IPS-18c (cell line): Measurements from ENCODE around the gene ID1.

Experiments used
- H3K4me3 ChIP-seq: 2 replicates; pipeline ENCODE4 v1.7.0; 2013; ENCODE audit warnings: low read depth, mild to moderate bottlenecking, low read length, moderate library complexity; ENCODE audit not compliant: insufficient read depth
- H3K9me3 ChIP-seq: one replicate; pipeline ENCODE4 v1.6.1; 2013; ENCODE audit warnings: mild to moderate bottlenecking, low read length, moderate library complexity; ENCODE audit not compliant: control insufficient read depth, insufficient read depth

ID1 gene

DNA sequence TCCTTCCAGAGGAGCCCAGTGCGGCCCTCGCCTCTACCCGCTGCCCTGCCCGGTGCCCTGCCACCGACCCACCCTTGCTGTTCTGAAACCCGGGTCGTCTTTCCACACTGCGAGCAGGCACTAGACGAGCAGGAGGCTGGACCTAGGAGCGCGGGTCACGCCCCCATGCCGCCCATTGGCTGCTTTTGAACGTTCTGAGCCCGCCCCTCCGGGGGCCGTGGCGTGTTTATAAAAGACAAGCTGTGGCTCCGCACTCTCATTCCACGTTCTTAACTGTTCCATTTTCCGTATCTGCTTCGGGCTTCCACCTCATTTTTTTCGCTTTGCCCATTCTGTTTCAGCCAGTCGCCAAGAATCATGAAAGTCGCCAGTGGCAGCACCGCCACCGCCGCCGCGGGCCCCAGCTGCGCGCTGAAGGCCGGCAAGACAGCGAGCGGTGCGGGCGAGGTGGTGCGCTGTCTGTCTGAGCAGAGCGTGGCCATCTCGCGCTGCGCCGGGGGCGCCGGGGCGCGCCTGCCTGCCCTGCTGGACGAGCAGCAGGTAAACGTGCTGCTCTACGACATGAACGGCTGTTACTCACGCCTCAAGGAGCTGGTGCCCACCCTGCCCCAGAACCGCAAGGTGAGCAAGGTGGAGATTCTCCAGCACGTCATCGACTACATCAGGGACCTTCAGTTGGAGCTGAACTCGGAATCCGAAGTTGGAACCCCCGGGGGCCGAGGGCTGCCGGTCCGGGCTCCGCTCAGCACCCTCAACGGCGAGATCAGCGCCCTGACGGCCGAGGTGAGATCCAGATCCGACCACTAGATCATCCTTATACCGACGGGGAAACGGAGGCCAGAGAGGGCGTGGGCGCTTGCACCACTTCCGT lies at the start of gene ID1:
Gene ID1 (plus strand): TSS at position 259 of the 871 bp plus-strand sequence. CDS start 99 bp downstream, at position 358.
- Histone ChIP-seq H3K4me3 (peak within 1 kb of the TSS; percentile 99), H3K9me3 (peaks cover 3% of the 10 kb centered on the region)

- no peaks in the 10 kb centered on the region for H3K9me3 ChIP-seq
These were observed 45.4 kb upstream of the ID1 start for GRCh38 chr20:31559704-31560093.

GRCh38 chr20:31560094-31560745 lies 44.9 kb upstream of the ID1 start:
- no peaks in the 10 kb centered on the region for H3K9me3 ChIP-seq
- no peak overlapping the region for H3K4me3 ChIP-seq

More at GRCh38 chr20:31559704-31560093, 45.4 kb upstream of the ID1 start:
- no peak overlapping the region for H3K4me3 ChIP-seq

DNA sequence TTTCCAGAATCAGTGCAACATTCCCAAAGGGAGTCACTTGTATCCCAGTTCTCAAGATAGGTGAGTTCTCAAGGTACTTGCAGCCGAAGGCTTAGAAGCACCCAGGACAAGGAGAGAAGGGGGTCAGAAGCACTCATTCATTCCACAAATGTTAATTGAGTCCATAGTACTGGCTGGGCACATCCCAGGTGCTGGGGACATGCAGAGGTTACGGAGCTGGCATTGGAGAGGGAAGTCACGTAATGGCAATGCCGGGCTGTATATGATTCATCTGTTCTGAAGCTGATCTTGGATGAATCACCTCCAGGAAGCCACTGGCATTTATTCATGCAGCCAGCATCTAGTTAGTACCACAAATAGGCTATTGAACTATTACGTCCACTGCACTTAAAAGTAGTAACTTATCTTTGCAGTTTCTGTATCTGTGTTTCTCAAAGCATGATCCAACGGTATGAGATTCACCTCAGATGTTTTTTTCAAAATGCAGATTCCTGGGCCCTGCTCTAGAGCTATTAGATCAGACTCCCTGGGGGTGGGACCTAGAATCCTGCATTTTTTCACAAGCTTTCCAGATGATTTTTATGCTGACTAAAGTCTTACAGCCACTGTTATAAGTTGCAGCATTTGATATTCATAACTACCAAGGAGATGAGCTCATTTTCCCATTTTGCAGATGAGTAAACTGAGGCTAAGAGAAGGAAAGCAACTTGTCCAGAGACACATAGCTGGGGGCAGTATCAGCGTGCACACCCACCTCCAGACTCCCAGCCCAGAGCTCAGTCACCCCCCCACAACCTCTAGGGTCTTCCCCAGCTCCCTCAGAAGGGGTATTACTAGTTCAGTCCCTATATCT lies 44.1 kb upstream of the ID1 start:
- H3K4me3 ChIP-seq, result no peak overlapping the region
- no peaks in the 10 kb centered on the region for H3K9me3 ChIP-seq

- H3K4me3 ChIP-seq, result no peak overlapping the region
- no peaks in the 10 kb centered on the region for H3K9me3 ChIP-seq
These were observed 42.8 kb upstream of the ID1 start for GRCh38 chr20:31562241-31562640.

DNA sequence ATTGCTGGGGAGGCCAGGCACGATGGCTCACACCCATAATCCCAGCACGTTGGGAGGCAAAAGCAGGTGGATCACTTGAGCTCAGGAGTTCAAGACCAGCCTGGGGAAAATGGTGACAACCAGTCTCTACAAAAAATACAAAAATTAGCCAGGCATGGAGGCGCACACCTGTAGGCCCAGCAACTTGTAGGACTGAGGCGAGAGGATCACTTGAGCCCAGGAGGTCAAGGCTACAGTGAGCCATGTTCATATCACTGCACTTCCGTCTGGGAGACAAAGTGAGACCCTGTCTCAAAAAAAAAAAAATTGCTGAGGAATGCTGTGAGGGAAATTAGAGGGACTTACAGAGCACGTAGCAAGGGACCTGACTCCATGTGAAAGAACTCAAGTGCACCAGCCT lies 40.8 kb upstream of the ID1 start:
- Histone ChIP-seq H3K4me3 (no peak overlapping the region), H3K9me3 (no peaks in the 10 kb centered on the region)

DNA sequence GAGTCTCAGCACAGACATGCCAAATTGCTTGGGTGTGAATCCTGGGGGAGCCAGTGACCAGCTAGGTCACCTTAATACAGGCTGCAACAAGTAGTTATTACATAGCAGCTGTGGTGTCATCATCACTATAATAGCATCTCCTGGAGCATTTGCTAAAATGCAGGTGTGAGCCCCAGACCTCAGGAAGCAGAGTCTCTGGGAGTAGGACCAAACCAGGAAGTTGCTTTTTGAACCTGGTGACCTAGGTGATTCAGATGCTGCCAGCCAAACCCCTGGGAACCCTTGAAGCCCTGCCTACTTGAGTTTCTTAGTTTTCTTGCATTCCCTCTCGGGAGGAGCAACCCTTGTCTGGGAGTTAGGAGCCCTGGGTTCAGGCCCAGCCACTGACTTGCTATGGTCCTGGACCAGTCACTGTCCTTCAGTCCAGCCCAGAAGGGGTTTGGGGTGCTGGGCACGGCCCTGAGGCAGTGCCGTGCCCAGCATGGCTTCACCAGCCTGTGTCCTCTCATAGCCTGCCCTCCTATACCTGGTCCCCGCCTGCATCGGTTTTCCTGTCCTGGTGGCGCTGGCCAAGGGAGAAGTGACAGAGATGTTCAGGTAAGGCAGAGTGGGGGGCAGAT lies 39.3 kb upstream of the ID1 start:
- H3K4me3 ChIP-seq, result no peak overlapping the region
- H3K9me3 ChIP-seq, result no peaks in the 10 kb centered on the region

DNA sequence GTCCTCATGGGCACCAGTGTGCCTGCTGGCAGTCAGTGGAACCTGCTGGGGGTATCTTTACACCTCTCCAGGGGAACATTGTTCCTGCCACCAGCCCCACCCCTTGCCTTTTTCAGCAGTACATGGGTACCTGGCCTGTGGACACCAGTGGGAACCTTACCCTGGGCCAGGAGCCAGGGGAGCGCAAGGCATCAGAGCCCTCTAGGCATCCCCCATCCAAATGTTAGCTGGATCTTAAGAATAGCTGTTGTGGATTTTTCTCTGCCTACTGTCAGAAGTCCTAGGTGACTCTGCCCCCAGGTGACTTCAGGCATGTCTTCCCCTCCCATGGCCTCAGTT lies 38.8 kb upstream of the ID1 start:
- Histone ChIP-seq H3K4me3 (no peak overlapping the region), H3K9me3 (no peaks in the 10 kb centered on the region)

DNA sequence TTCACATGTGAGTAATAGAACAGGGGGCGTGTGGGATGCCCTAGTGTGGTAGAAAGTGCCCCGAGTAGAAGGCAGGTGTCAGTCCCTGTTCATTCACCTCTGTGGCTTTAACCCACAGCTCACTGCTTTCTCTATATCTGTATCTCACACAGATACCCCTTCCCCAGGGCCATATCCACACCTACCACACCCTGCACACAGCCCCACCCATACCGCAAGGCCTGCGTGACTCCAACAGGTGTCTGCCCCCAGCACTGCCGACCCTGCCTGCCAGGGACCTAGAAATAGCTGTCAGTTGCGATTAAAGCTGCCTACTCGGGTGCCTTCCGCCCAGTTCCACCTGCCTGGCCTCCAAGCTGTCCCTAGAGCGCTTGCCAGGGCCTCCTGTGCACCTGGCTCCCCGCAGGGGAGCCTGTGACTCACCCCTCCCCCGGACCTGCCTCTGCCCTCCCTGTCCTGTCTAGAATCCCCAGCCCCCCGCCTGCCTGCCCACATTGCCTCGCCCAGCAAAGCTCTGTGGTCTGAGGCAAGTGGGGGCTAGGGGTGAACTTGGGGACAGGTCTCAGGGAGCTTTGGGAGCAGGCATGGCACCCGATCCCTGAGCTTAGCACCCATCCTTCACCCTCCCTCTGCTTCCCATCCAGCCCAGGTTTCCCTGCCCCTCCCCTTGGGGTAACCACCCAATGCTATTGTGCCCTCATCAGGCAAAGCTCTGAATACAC lies 38.3 kb upstream of the ID1 start:
- Histone ChIP-seq H3K4me3 (no peak overlapping the region; the same call in 1 of the 2 replicates), H3K9me3 (no peaks in the 10 kb centered on the region)

DNA sequence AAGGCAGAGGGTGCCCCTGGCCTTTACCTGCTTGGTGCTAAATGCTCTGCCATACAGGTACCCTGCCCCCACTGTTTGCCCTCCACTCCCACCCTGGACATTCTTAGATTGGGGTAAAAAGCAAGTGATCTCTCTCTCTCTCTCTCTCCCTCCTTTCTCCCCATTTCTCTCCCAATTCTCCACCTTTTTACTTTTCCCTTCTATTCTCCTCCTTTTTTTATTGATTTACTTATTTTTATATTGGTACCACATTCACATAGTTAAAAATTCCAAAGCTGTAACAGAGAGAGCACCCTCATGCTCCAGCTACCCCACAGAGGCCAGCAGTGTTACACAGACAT lies 37.7 kb upstream of the ID1 start:
- no peaks in the 10 kb centered on the region for H3K9me3 ChIP-seq
- H3K4me3 ChIP-seq, result no peak overlapping the region; the same call in 1 of the 2 replicates

- Histone ChIP-seq H3K9me3 (no peaks in the 10 kb centered on the region), H3K4me3 (no peak overlapping the region)
These were observed 36.9 kb upstream of the ID1 start for GRCh38 chr20:31568041-31568731.

DNA sequence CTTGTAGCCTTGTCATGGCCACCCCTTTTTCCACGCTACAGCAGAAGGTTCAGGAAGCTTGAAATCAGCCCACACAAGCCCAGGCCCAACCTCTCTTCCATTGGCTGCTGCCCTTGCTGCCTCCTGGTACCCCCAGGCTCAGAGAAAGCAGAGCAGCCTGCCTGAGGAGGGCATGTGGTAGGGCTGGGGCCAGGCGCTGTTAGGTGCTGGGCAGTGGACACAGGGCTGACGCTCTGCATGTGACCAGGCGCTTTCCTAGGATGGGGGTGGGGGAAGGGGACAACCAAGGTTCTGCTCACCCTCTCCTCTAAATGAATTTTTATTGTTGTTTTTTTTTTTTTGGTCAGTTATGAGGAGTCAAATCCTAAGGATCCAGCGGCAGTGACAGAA lies 36.3 kb upstream of the ID1 start:
- Histone ChIP-seq H3K9me3 (no peaks in the 10 kb centered on the region), H3K4me3 (no peak overlapping the region)

GRCh38 chr20:31569163-31570020 lies 35.7 kb upstream of the ID1 start:
- H3K4me3 ChIP-seq, result no peak overlapping the region
- no peaks in the 10 kb centered on the region for H3K9me3 ChIP-seq

DNA sequence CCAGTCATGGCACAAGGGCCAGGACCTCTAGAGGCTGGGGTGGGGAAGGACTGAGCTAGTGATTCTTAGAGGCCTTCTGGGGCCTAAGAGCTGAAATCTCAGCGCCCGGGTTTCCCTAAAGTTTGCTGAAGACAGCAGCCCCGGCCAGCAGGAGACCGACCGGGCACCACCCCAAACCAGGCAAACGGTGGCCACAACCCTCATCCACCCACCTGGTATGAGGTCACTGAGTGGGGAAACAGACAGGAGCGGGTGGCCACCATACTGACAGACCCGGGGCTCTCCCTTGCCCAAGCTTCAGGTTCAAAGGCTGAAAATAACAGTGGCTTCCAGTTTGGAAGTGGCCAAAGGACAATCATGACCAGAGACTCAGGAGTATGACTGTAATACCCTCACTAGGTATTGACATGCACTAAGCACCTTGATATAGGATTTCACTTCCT lies 35.0 kb upstream of the ID1 start:
- no peak overlapping the region for H3K4me3 ChIP-seq
- H3K9me3 ChIP-seq, result no peaks in the 10 kb centered on the region

- Histone ChIP-seq H3K9me3 (no peaks in the 10 kb centered on the region), H3K4me3 (no peak overlapping the region)
These were observed 34.1 kb upstream of the ID1 start for GRCh38 chr20:31570735-31571617.
